HEK293T (cell line): ENCODE measurements around the gene PRRT4.
A peak's percentile ranks its signal among the peaks of the same experiment; 100 is the strongest.

Experiments
- CTCF ChIA-PET: fragments of 350-600 bp; formaldehyde crosslinking; extraction: SDS; loops from one replicate; lab custom pipeline; 2021; ENCODE audit warnings: antibody characterized with exemption, inconsistent platforms; lab: Yijun Ruan, JAX
- POLR2A ChIA-PET: fragments of 350-600 bp; formaldehyde crosslinking; extraction: SDS; loops from one replicate; lab custom pipeline; 2020; ENCODE audit warnings: antibody characterized with exemption, inconsistent platforms; lab: Yijun Ruan, JAX
- DNase-seq: peaks from one replicate; pipeline ENCODE4 v3.0.0; 2012; ENCODE audit warnings: mixed read lengths; ENCODE audit errors: extremely low spot score
- ARNT ChIP-seq: fragments of 450-650 bp; IDR thresholded peaks from 2 replicates; pipeline ENCODE4 v1.6.1; 2017; ENCODE audit warnings: mild to moderate bottlenecking
- BHLHE40 ChIP-seq: fragments of 450-650 bp; IDR thresholded peaks from 2 replicates; pipeline ENCODE4 v1.6.1; 2016; ENCODE audit warnings: mild to moderate bottlenecking, moderate library complexity, borderline replicate concordance
- CTBP1 ChIP-seq: fragments of 450-650 bp; IDR thresholded peaks from 2 replicates; pipeline ENCODE4 v1.6.1; 2016; ENCODE audit warnings: borderline replicate concordance
- ELF4 ChIP-seq: fragments of 450-650 bp; IDR thresholded peaks from 2 replicates; pipeline ENCODE4 v1.6.1; 2017; ENCODE audit warnings: antibody characterized with exemption
- FOXA1 ChIP-seq: fragments of 450-650 bp; IDR thresholded peaks from 2 replicates; pipeline ENCODE4 v1.6.1; 2016; ENCODE audit warnings: mild to moderate bottlenecking
- FOXK2 ChIP-seq: fragments of 450-650 bp; IDR thresholded peaks from 2 replicates; pipeline ENCODE4 v1.6.1; 2016; ENCODE audit warnings: mild to moderate bottlenecking
- FOXM1 ChIP-seq: fragments of 450-650 bp; IDR thresholded peaks from 2 replicates; pipeline ENCODE4 v1.6.1; 2017; ENCODE audit warnings: mild to moderate bottlenecking, borderline replicate concordance
- HDGF ChIP-seq: fragments of 450-650 bp; IDR thresholded peaks from 2 replicates; pipeline ENCODE4 v1.6.1; 2017; ENCODE audit warnings: antibody characterized with exemption, borderline replicate concordance
- L3MBTL2 ChIP-seq: fragments of 450-650 bp; conservative IDR thresholded peaks from 2 replicates; pipeline ENCODE4 v1.6.1; 2016; ENCODE audit warnings: mild to moderate bottlenecking
- LEF1 ChIP-seq: fragments of 450-650 bp; IDR thresholded peaks from 2 replicates; pipeline ENCODE4 v1.6.1; 2017; ENCODE audit warnings: mild to moderate bottlenecking, borderline replicate concordance
- NFRKB ChIP-seq: fragments of 450-650 bp; IDR thresholded peaks from 2 replicates; pipeline ENCODE4 v1.6.1; 2016; ENCODE audit warnings: mild to moderate bottlenecking, moderate library complexity
- SP1 ChIP-seq: fragments of 450-650 bp; IDR thresholded peaks from 2 replicates; pipeline ENCODE4 v1.6.1; 2017
- SUZ12 ChIP-seq: fragments of 450-650 bp; IDR thresholded peaks from 2 replicates; pipeline ENCODE4 v1.6.1; 2016; ENCODE audit warnings: mild to moderate bottlenecking
- ZNF384 ChIP-seq: fragments of 450-650 bp; IDR thresholded peaks from 2 replicates; pipeline ENCODE4 v1.6.1; 2016
- TF ChIP-seq, protein P1 (sequence below): fragments of 450-650 bp; IDR thresholded peaks from 2 replicates; pipeline ENCODE4 v1.6.1; 2016

PRRT4 gene

DNA sequence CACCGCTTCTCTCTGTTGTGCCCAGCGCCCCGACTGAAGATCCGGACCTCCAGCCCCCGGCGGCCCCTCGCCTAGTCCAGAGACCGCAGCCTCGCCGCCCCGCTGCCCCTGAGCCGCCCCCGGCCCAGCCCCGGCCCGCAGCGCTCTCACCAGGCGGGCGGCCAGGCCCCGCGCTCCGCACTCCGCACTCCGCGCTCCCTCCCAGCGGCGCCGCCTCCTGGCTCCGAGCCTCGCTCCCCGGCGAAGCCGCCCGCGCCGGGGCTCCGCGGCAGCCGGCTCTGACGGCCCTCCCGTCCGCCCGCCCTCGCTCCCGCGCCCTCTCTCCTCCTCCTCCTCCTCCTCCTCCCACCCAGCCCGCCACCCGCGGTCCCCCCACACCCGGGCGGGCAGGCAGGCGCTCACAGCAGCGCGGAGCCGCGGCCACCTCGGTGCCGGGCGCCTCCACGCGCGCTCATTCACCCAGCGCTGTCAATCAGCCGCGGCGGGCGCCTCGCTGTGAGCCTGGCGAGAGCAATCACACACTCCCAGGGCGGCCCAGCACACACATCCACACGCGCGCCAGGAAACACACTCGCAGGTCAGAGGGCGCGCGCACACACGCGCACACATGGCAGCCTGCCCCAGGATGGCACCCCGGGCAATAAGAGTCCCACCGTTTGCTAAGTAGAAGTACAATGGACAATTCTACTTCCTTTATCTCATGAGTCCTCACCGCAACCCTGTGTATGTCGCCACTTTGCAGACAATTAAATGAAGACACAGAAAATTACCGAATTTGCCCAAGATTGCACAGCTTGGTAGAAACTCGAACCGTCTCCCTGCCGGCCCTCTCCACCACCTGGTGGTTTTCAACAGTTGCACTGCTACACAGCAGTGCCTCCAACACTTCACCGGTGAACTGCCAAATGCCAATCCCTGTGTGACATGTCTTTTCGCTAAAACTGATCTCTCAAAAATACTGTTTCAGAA, at the start of gene PRRT4:
TSS of gene PRRT4 (minus strand) at position 280 of the 969 bp plus-strand sequence.
- TF ChIP-seq FOXA1: no peak
- no peak for TF ChIP-seq FOXM1
- no peak for TF ChIP-seq ELF4
- TF ChIP-seq ARNT: no peak
- TF ChIP-seq LEF1: no peak
- no peak for TF ChIP-seq HDGF
- TF ChIP-seq NFRKB: no peak
- TF ChIP-seq FOXK2: no peak
- TF ChIP-seq, protein P1, sequence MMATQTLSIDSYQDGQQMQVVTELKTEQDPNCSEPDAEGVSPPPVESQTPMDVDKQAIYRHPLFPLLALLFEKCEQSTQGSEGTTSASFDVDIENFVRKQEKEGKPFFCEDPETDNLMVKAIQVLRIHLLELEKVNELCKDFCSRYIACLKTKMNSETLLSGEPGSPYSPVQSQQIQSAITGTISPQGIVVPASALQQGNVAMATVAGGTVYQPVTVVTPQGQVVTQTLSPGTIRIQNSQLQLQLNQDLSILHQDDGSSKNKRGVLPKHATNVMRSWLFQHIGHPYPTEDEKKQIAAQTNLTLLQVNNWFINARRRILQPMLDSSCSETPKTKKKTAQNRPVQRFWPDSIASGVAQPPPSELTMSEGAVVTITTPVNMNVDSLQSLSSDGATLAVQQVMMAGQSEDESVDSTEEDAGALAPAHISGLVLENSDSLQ: peak; percentile 93
- CTCF ChIA-PET: interaction anchor here (0.7 to 1.0 kb wide), 3 partner anchors 13 to 20 kb away, joined by 4 to 5 read pairs (median 4); no protein-coding TSS in a partner anchor
- POLR2A ChIA-PET: interaction anchor here (1.3 kb wide), 1 partner anchor 33 kb away, joined by 3 read pairs; no protein-coding TSS in a partner anchor
- peak; percentile 72 for DNase-seq

DNA sequence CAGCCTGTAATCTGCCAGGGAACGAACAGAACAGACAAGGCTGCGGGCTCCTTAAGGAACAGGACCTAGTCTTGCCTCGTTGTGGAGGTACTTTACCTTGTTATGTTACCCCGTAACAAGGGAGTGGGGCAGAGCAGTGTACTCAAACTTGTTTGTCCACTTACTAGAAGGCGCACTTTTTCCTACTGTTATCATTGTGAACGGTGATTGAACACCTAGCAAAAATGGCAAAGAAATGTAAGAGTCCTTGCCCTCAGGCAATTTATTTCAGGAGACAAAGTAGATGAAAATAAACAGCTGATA, 48.9 kb upstream of the PRRT4 start:
- no peak for TF ChIP-seq SP1
- no peak for TF ChIP-seq LEF1
- no peak for TF ChIP-seq CTBP1
- no peak for DNase-seq
- CTCF ChIA-PET: interaction anchor here (1.2 to 1.7 kb wide), 2 partner anchors 16 to 28 kb away, joined by 3 to 12 read pairs; no protein-coding TSS in a partner anchor
- POLR2A ChIA-PET: interaction anchor here (2.6 to 3.7 kb wide), 2 partner anchors 45 to 66 kb away, joined by 13 to 21 read pairs; partner anchors contain the start of genes HILPDA and RBM28

DNA sequence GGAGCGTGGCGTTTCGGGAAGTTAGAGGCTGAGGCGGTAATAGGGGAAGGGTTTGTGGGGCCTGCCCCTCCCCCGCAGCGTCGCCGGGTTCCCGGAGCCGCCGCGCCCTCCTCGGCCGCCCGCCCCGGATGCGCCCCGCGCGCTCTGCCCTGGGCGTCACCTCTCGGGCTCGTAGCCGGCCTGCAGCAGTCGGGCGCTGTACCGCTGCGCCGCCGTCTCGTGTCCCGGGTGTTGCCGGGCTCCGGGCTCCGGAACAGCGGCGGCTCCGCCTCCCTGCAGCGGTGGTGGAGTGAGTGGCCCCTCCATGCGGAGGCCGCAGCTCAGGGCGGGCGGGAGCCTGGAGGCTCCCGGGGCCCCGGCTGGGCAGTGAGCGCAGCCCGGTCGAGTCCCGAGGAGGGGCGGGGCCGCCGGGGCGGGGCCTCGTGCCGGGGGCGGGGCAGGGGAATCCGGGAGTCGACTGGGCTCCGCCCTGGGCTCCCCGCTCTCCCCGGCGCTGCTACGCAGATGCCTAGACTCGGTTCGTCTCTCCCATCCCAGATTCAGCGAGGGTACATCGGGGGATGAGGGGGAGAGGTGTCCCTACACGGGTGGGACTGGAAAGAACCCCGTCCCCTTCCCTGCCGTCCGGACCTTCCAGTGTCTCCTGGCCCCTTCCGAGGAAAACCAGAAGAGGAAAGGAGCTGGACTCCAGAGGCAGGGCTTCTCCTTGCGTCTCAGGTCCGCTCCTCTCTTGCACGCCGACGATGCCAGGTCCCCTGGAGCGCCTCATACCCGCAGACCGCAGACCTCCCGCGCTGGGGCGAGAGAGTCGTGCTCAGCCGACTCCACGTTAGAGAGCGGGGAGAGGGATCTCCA, 48.3 kb upstream of the PRRT4 start, which contains the start of gene IMPDH1:
TSS of gene IMPDH1 (minus strand) at position 387 of the 855 bp plus-strand sequence. CDS start at position 306, 81 bp downstream.
- ChIA-PET CTCF (interaction anchor here (1.2 to 1.7 kb wide), 2 partner anchors 16 to 29 kb away, joined by 3 to 12 read pairs; no protein-coding TSS in a partner anchor), POLR2A (interaction anchor here (0.6 to 3.7 kb wide), 3 partner anchors 11 to 66 kb away, joined by 3 to 21 read pairs (median 13); partner anchors contain the start of genes HILPDA and RBM28)
- peak; percentile 91 for DNase-seq
- TF ChIP-seq L3MBTL2 (0 out of 2 replicates have a peak, but pooled peaks have one; percentile 19), FOXM1 (no peak), SUZ12 (no peak)

DNA sequence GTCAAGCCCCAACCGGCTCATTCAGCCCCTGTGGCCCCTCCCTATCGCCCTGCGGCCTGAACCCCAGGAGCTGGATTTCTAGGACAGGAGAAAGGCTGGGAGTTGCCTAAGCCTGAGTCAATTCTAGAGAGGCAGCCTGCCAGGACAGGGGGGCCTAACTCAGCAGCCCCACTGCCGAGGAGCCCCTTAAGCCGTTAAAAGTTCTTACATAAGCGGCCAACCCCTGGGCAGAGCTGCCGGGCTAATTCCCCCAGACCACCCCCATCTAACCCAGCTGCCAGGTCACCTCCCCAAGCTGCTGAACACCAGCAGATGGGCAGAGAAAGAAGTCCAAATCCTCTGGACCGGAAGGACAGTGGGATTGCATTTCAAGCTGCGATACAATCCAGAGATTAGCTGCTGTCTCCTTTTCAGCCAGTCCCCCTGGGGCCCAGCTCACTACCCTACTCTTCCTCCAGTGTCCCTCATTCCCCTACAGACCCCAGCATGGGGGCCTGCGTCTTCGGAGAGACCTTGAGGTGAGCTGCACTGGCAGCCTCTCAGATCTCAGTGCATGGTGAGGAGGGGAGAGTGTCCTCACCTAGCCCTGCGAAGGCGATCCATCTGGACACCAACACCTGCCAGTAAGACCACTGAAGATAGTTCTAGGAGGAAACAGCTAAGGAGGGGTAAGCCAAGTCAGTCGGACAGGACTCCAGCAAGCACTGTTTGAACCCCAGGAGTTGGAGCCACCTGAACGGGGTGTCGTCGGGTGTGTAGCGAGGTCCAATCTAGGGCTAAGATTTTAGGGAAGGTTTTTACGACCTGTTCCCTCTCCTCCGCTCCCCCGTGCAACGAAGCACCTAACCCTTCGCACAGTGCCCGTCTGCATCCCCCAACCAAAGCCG, 47.5 kb upstream of the PRRT4 start:
- CTCF ChIA-PET: interaction anchor here (1.1 to 2.6 kb wide), 5 partner anchors 17 to 64 kb away, joined by 4 to 12 read pairs (median 7); no protein-coding TSS in a partner anchor
- TF ChIP-seq L3MBTL2 (no peak), ARNT (no peak)
- POLR2A ChIA-PET: interaction anchor here (0.6 to 3.7 kb wide), 5 partner anchors 9 to 65 kb away, joined by 3 to 21 read pairs (median 3); partner anchors contain the start of genes HILPDA and RBM28
- no peak for DNase-seq

DNA sequence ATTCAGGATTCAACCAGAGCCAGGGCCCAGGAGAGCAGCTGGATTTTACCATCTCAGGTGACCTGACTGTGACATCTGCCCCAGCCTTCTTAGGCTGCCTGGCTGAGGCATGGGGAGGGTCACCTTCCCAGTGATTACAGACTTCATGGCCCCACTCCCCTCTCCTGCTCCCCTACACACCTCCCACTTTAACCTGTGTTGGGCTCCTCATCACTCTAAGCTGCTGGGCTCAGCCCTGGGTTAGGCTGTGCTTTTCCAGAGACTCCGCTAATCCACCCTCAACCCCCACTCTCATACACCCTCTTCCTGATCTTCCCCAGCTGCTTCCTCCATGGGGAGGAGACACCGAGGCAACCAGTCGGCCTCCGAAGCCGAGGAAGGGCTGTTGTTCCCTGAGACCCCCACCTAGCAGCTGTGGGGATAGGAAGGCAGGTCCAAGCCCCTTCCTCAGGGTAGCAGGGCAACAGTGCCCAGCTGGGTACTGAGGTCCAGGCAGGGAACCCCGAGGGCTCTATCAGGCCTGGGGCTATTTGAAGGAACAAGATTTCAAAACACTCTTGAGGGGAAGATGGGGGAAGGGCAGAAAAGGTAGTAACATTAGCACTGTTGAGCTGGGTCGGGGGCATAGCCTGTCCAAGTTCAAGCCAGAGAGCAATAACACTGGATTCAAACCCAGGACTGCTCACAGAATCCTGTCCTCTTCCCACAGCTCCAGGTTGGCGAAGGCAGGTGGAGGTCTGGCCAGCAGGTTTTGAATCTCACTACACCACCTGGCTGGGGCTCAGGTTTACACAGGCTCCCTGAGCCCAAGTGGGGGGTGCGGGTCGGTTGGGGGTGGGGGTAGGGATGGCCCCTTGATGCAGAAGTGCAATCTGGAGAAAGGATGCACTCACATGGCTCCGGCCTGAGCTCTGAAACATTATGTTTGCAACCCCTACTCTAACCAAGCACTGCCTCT, 46.5 kb upstream of the PRRT4 start:
- ChIA-PET POLR2A (interaction anchor here (0.9 to 3.7 kb wide), 4 partner anchors 9 to 64 kb away, joined by 3 to 21 read pairs (median 8); partner anchors contain the start of genes HILPDA and RBM28), CTCF (interaction anchor here (0.8 to 2.6 kb wide), 7 partner anchors 10 to 63 kb away, joined by 4 to 9 read pairs (median 5); no protein-coding TSS in a partner anchor)
- no peak for DNase-seq
- TF ChIP-seq FOXA1 (no peak), ELF4 (no peak), ZNF384 (no peak), L3MBTL2 (no peak), HDGF (no peak), NFRKB (no peak)

DNA sequence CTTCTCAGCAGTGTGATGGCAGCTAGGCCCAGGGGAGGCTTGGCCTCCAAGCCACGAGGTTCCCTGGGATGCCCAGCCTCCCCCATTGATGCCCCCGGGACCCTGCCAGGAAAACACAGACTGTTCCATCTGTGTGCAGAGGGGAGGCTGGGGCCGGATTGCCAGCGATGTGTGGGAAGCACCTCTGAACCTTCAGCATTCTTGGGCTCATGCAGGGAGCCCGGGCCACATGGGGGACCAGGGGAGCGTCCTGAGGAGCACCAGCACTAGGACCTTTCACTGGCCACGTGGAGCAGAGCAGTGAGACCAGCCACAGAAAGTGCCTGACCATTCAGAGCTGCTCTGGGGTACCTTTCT, 45.7 kb upstream of the PRRT4 start:
- POLR2A ChIA-PET: interaction anchor here (3.7 kb wide), 1 partner anchor 48 kb away, joined by 21 read pairs; the partner anchor contains the start of gene HILPDA
- DNase-seq: no peak
- no peak for TF ChIP-seq ARNT
- no peak for TF ChIP-seq NFRKB
- no peak for TF ChIP-seq FOXM1
- TF ChIP-seq SUZ12: no peak
- no peak for TF ChIP-seq BHLHE40
- TF ChIP-seq SP1: no peak
- CTCF ChIA-PET: interaction anchor here (0.5 to 2.6 kb wide), 6 partner anchors 9 to 60 kb away, joined by 3 to 9 read pairs (median 4); no protein-coding TSS in a partner anchor
